ENCODE measurements around the gene RELL1.

The RELL1 gene

DNA sequence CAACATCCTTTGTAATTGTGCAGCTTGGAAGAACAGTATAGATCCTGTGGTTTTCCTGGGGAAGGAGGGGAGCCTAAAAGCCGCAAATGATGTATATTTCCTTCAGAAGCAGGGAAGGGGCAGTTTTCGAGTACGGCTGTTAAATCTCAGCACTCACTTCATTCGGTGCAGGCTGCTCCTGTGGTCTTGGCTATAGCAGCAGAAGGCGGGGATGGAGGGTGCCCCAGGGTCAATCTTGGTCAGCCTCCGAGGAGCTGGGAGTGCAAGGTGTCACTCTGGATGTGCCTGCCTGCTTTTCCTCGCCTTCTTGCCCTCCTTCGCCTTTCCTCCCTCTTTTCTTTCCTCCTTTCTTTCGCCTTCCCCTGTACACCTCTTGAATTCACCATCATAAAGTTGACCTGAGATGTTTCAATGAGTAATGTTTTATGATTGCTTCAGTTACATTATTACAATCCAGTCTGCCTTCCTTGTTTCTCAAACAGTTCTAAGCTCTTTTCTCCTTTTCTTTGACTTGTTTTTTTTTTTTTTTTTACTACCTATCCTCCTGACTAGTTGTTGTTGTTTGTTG, 101.6 kb downstream of the RELL1 start:
- TF ChIP-seq, protein P1, sequence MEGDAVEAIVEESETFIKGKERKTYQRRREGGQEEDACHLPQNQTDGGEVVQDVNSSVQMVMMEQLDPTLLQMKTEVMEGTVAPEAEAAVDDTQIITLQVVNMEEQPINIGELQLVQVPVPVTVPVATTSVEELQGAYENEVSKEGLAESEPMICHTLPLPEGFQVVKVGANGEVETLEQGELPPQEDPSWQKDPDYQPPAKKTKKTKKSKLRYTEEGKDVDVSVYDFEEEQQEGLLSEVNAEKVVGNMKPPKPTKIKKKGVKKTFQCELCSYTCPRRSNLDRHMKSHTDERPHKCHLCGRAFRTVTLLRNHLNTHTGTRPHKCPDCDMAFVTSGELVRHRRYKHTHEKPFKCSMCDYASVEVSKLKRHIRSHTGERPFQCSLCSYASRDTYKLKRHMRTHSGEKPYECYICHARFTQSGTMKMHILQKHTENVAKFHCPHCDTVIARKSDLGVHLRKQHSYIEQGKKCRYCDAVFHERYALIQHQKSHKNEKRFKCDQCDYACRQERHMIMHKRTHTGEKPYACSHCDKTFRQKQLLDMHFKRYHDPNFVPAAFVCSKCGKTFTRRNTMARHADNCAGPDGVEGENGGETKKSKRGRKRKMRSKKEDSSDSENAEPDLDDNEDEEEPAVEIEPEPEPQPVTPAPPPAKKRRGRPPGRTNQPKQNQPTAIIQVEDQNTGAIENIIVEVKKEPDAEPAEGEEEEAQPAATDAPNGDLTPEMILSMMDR (IDR thresholded peaks at IDR 0.05; ENCODE audit: low read depth, low read length, poor library complexity, severe bottlenecking) = no peak
- TF ChIP-seq EZH2phosphoT487 (IDR thresholded peaks at IDR 0.05; ENCODE audit: borderline replicate concordance, low read length) = no peak
- H3K79me2 ChIP-seq (ENCODE audit: control insufficient read depth, low read length) = no peaks in the 10 kb centered on the region
- H3K36me3 ChIP-seq (ENCODE audit: control insufficient read depth, low read length) = no peaks in the 10 kb centered on the region
- no peak overlapping the region for H3K4me3 ChIP-seq (ENCODE audit: low read length)
- no peaks in the 10 kb centered on the region for H3K27me3 ChIP-seq (ENCODE audit: control insufficient read depth, low read length)
- no peaks in the 10 kb centered on the region for H4K20me1 ChIP-seq (ENCODE audit: control insufficient read depth, insufficient read depth, low read depth, low read length)
- no peaks in the 10 kb centered on the region for H3K9me2 ChIP-seq (replicated peaks; ENCODE audit: control insufficient read depth, low read length)
- no peaks in the 10 kb centered on the region for H3K4me1 ChIP-seq (ENCODE audit: control insufficient read depth, low read length)
- no peaks in the 10 kb centered on the region for H3K9me3 ChIP-seq (ENCODE audit: control insufficient read depth, insufficient read depth, low read length)
- H3K4me2 ChIP-seq (ENCODE audit: low read length) = no peak overlapping the region
- H3K27ac ChIP-seq (ENCODE audit: low read depth, low read length) = no peak overlapping the region
- H3F3A ChIP-seq (ENCODE audit: control insufficient read depth, insufficient read depth) = no peaks in the 10 kb centered on the region

DNA sequence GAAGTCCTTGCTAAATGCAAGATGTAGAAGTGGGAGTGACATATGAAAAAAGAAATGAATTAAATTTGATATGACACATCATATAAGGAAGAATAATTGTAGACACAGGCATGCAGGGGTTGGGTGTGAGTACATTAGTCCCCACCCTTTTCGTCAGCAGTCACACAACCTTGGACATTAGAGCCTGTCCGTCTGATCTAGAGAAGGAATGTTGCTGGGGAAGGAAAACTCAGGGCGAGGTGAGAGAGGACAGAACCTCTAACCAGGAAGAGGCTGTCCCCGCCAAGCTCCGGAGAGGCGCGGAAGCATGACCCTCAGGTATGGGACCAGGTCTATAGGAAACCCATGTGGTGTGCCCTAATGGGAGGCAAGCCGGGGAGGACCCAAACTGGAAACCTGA, 102.1 kb downstream of the RELL1 start:
- H4K20me1 ChIP-seq (ENCODE audit: control insufficient read depth, insufficient read depth, low read depth, low read length) = no peaks in the 10 kb centered on the region
- H3K9me2 ChIP-seq (replicated peaks; ENCODE audit: control insufficient read depth, low read length) = no peaks in the 10 kb centered on the region
- H3K27me3 ChIP-seq (ENCODE audit: control insufficient read depth, low read length) = no peaks in the 10 kb centered on the region
- no peak overlapping the region for H3K4me2 ChIP-seq (ENCODE audit: low read length)
- no peaks in the 10 kb centered on the region for H3K9me3 ChIP-seq (ENCODE audit: control insufficient read depth, insufficient read depth, low read length)
- H3K79me2 ChIP-seq (ENCODE audit: control insufficient read depth, low read length) = no peaks in the 10 kb centered on the region
- no peak overlapping the region for H3K27ac ChIP-seq (ENCODE audit: low read depth, low read length)
- no peaks in the 10 kb centered on the region for H3F3A ChIP-seq (ENCODE audit: control insufficient read depth, insufficient read depth)
- TF ChIP-seq, protein P1 (IDR thresholded peaks at IDR 0.05; ENCODE audit: low read depth, low read length, poor library complexity, severe bottlenecking) = no peak
- no peak for TF ChIP-seq EZH2phosphoT487 (IDR thresholded peaks at IDR 0.05; ENCODE audit: borderline replicate concordance, low read length)
- no peaks in the 10 kb centered on the region for H3K4me1 ChIP-seq (ENCODE audit: control insufficient read depth, low read length)
- H3K4me3 ChIP-seq (ENCODE audit: low read length) = no peak overlapping the region
- H3K36me3 ChIP-seq (ENCODE audit: control insufficient read depth, low read length) = no peaks in the 10 kb centered on the region

DNA sequence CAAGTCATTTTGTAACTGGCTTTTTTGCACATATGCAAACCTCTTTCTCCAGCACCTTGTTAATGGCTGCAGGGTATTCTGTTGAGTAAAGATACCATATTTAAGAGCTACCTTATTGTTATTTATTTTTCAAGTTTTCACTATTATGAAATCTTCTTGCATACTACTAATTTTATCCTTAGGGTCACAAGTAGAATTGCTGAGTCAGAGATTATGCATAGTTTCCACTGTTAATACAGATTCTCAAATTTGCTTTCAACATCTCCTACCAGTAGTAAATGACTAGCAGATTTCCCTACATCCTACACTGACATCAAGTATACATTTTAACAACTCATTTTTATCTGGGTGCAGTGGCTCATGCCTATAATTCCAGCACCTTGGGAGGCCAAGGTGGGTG, 112.6 kb downstream of the RELL1 start:
- Histone ChIP-seq H3K27me3 (ENCODE audit: control insufficient read depth, low read length) (peaks cover 3% of the 10 kb centered on the region; the same call in 1 of the 2 replicates), H3K79me2 (ENCODE audit: control insufficient read depth, low read length) (no peaks in the 10 kb centered on the region), H3K36me3 (ENCODE audit: control insufficient read depth, low read length) (no peaks in the 10 kb centered on the region), H4K20me1 (ENCODE audit: control insufficient read depth, insufficient read depth, low read depth, low read length) (no peaks in the 10 kb centered on the region), H3K4me3 (ENCODE audit: low read length) (no peak overlapping the region), H3F3A (ENCODE audit: control insufficient read depth, insufficient read depth) (no peaks in the 10 kb centered on the region), H3K27ac (ENCODE audit: low read depth, low read length) (no peak overlapping the region), H3K4me1 (ENCODE audit: control insufficient read depth, low read length) (no peaks in the 10 kb centered on the region), H3K9me3 (ENCODE audit: control insufficient read depth, insufficient read depth, low read length) (no peaks in the 10 kb centered on the region), H3K4me2 (ENCODE audit: low read length) (no peak overlapping the region), H3K9me2 (replicated peaks; ENCODE audit: control insufficient read depth, low read length) (no peaks in the 10 kb centered on the region)
- TF ChIP-seq, protein P1 (IDR thresholded peaks at IDR 0.05; ENCODE audit: low read depth, low read length, poor library complexity, severe bottlenecking) = no peak
- TF ChIP-seq EZH2phosphoT487 (IDR thresholded peaks at IDR 0.05; ENCODE audit: borderline replicate concordance, low read length) = no peak
